ENCODE results near the gene CAMTA1. TPM values are rescaled to one million over a fixed set of nuclear protein-coding genes. Genes with fewer than 3 reads are reported as not detected.

CAMTA1 gene
- total and polyA plus RNA-seq, 9 of the 15 experiments (the other 6 are each of a cell fraction or from before 2014, with no cell fraction given), result 43.9 to 161 (median 65.9) TPM

- TF ChIP-seq, protein P1, sequence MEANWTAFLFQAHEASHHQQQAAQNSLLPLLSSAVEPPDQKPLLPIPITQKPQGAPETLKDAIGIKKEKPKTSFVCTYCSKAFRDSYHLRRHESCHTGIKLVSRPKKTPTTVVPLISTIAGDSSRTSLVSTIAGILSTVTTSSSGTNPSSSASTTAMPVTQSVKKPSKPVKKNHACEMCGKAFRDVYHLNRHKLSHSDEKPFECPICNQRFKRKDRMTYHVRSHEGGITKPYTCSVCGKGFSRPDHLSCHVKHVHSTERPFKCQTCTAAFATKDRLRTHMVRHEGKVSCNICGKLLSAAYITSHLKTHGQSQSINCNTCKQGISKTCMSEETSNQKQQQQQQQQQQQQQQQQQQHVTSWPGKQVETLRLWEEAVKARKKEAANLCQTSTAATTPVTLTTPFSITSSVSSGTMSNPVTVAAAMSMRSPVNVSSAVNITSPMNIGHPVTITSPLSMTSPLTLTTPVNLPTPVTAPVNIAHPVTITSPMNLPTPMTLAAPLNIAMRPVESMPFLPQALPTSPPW (CRISPR knock-in tag; IDR thresholded peaks at IDR 0.05), result no peak
- TF ChIP-seq, protein P2, sequence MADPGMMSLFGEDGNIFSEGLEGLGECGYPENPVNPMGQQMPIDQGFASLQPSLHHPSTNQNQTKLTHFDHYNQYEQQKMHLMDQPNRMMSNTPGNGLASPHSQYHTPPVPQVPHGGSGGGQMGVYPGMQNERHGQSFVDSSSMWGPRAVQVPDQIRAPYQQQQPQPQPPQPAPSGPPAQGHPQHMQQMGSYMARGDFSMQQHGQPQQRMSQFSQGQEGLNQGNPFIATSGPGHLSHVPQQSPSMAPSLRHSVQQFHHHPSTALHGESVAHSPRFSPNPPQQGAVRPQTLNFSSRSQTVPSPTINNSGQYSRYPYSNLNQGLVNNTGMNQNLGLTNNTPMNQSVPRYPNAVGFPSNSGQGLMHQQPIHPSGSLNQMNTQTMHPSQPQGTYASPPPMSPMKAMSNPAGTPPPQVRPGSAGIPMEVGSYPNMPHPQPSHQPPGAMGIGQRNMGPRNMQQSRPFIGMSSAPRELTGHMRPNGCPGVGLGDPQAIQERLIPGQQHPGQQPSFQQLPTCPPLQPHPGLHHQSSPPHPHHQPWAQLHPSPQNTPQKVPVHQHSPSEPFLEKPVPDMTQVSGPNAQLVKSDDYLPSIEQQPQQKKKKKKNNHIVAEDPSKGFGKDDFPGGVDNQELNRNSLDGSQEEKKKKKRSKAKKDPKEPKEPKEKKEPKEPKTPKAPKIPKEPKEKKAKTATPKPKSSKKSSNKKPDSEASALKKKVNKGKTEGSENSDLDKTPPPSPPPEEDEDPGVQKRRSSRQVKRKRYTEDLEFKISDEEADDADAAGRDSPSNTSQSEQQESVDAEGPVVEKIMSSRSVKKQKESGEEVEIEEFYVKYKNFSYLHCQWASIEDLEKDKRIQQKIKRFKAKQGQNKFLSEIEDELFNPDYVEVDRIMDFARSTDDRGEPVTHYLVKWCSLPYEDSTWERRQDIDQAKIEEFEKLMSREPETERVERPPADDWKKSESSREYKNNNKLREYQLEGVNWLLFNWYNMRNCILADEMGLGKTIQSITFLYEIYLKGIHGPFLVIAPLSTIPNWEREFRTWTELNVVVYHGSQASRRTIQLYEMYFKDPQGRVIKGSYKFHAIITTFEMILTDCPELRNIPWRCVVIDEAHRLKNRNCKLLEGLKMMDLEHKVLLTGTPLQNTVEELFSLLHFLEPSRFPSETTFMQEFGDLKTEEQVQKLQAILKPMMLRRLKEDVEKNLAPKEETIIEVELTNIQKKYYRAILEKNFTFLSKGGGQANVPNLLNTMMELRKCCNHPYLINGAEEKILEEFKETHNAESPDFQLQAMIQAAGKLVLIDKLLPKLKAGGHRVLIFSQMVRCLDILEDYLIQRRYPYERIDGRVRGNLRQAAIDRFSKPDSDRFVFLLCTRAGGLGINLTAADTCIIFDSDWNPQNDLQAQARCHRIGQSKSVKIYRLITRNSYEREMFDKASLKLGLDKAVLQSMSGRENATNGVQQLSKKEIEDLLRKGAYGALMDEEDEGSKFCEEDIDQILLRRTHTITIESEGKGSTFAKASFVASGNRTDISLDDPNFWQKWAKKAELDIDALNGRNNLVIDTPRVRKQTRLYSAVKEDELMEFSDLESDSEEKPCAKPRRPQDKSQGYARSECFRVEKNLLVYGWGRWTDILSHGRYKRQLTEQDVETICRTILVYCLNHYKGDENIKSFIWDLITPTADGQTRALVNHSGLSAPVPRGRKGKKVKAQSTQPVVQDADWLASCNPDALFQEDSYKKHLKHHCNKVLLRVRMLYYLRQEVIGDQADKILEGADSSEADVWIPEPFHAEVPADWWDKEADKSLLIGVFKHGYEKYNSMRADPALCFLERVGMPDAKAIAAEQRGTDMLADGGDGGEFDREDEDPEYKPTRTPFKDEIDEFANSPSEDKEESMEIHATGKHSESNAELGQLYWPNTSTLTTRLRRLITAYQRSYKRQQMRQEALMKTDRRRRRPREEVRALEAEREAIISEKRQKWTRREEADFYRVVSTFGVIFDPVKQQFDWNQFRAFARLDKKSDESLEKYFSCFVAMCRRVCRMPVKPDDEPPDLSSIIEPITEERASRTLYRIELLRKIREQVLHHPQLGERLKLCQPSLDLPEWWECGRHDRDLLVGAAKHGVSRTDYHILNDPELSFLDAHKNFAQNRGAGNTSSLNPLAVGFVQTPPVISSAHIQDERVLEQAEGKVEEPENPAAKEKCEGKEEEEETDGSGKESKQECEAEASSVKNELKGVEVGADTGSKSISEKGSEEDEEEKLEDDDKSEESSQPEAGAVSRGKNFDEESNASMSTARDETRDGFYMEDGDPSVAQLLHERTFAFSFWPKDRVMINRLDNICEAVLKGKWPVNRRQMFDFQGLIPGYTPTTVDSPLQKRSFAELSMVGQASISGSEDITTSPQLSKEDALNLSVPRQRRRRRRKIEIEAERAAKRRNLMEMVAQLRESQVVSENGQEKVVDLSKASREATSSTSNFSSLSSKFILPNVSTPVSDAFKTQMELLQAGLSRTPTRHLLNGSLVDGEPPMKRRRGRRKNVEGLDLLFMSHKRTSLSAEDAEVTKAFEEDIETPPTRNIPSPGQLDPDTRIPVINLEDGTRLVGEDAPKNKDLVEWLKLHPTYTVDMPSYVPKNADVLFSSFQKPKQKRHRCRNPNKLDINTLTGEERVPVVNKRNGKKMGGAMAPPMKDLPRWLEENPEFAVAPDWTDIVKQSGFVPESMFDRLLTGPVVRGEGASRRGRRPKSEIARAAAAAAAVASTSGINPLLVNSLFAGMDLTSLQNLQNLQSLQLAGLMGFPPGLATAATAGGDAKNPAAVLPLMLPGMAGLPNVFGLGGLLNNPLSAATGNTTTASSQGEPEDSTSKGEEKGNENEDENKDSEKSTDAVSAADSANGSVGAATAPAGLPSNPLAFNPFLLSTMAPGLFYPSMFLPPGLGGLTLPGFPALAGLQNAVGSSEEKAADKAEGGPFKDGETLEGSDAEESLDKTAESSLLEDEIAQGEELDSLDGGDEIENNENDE (IDR thresholded peaks at IDR 0.05; ENCODE audit: low read depth, low read length), result no peak
- TF ChIP-seq HOXB6 (CRISPR knock-in tag; IDR thresholded peaks at IDR 0.05; ENCODE audit: borderline replicate concordance), result no peak
- TF ChIP-seq, protein P3, sequence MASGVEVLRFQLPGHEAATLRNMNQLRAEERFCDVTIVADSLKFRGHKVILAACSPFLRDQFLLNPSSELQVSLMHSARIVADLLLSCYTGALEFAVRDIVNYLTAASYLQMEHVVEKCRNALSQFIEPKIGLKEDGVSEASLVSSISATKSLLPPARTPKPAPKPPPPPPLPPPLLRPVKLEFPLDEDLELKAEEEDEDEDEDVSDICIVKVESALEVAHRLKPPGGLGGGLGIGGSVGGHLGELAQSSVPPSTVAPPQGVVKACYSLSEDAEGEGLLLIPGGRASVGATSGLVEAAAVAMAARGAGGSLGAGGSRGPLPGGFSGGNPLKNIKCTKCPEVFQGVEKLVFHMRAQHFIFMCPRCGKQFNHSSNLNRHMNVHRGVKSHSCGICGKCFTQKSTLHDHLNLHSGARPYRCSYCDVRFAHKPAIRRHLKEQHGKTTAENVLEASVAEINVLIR (CRISPR knock-in tag; IDR thresholded peaks at IDR 0.05), result no peak
Measured at GRCh38 chr1:7036386-7036785, 251.1 kb downstream of the CAMTA1 start (continued).
